ENCODE data around the gene CDC42SE2.

DNA sequence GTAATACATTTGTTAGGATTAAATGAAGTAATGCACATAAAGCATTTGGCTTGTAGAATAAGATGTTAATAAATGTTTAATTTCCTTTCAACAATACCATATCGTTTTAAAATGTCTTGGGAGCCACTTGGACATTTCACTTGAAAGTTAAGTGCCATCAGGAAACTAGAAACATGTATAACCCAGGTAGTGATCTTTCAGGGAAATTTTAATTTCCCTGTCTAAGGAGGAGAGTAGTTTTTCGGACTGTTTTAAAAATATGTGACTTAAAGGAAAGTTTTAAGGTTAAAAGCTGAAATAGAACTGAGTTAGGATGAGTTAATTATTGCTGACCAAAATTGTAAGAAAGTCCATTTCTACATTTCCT lies 18.0 kb downstream of the CDC42SE2 start:
- TF ChIP-seq, protein P1, sequence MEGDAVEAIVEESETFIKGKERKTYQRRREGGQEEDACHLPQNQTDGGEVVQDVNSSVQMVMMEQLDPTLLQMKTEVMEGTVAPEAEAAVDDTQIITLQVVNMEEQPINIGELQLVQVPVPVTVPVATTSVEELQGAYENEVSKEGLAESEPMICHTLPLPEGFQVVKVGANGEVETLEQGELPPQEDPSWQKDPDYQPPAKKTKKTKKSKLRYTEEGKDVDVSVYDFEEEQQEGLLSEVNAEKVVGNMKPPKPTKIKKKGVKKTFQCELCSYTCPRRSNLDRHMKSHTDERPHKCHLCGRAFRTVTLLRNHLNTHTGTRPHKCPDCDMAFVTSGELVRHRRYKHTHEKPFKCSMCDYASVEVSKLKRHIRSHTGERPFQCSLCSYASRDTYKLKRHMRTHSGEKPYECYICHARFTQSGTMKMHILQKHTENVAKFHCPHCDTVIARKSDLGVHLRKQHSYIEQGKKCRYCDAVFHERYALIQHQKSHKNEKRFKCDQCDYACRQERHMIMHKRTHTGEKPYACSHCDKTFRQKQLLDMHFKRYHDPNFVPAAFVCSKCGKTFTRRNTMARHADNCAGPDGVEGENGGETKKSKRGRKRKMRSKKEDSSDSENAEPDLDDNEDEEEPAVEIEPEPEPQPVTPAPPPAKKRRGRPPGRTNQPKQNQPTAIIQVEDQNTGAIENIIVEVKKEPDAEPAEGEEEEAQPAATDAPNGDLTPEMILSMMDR (IDR thresholded peaks at IDR 0.05; ENCODE audit: low read depth, low read length): no peak
- no peak for TF ChIP-seq EZH2phosphoT487 (IDR thresholded peaks at IDR 0.05; ENCODE audit: low read depth)
